Stomach smooth muscle (tissue), 2 donors: ENCODE results near the gene PSMB5.

Source experiments
- H3K27ac ChIP-seq: one replicate; pipeline ENCODE4 v1.7.0; 2013; ENCODE audit warnings: mild to moderate bottlenecking, low read length, inconsistent platforms
- H3K27me3 ChIP-seq, 2 donors: one replicate each; pipeline ENCODE4 v1.7.0; 2013; ENCODE audit warnings: low read length in 2 of 2; ENCODE audit not compliant: insufficient read depth in 2 of 2, control insufficient read depth in 1 of 2
- H3K36me3 ChIP-seq, 2 donors: one replicate each; pipeline ENCODE4 v1.7.0; 2013; ENCODE audit warnings: low read length in 2 of 2; ENCODE audit not compliant: control insufficient read depth in 2 of 2, insufficient read depth in 2 of 2
- H3K4me1 ChIP-seq: one replicate; pipeline ENCODE4 v1.7.0; 2013; ENCODE audit warnings: low read length; ENCODE audit not compliant: control insufficient read depth, insufficient read depth
- H3K4me3 ChIP-seq, 2 donors: one replicate each; pipeline ENCODE4 v1.7.0; 2013; ENCODE audit warnings: low read length in 2 of 2
- H3K9ac ChIP-seq, 2 donors: one replicate each; pipeline ENCODE4 v1.7.0; 2013; ENCODE audit warnings: low read length in 2 of 2, mild to moderate bottlenecking in 1 of 2
- H3K9me3 ChIP-seq, 2 donors: one replicate each; pipeline ENCODE4 v1.7.0; 2013; ENCODE audit warnings: low read length in 2 of 2; ENCODE audit not compliant: control insufficient read depth in 2 of 2
- donor health status: healthy.
- donor health status: Pancreatic carcinoma.

PSMB5 gene

DNA sequence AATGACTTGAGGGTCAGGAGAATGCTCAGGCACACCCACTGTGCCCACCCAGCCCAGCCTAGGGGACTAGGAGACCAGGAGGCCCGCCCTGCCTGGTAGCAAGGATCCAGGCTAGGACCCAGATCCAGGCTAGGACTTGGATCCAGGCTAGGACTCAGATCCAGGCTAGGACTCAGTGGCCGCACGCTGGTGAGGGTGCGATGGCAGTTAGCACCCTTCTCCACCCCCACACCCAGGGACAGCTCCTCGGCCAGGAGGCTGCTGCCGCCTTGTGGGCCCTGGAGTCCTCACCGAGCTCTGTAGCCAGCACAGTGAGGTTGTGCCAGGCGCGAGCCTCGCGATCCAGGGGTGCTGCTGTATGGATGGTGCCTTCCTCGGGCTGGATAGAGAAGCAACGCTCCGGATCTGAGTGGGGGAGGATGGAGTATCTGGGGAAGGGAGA lies 17.5 kb upstream of the PSMB5 start:
- Histone ChIP-seq H3K4me3 (no peak overlapping the region), H3K4me1 (peaks cover 18% of the 10 kb centered on the region), H3K36me3 (no peaks in the 10 kb centered on the region), H3K9me3 (no peaks in the 10 kb centered on the region), H3K27me3 (no peaks in the 10 kb centered on the region), H3K9ac (no peak overlapping the region), H3K27ac (no peak overlapping the region)

DNA sequence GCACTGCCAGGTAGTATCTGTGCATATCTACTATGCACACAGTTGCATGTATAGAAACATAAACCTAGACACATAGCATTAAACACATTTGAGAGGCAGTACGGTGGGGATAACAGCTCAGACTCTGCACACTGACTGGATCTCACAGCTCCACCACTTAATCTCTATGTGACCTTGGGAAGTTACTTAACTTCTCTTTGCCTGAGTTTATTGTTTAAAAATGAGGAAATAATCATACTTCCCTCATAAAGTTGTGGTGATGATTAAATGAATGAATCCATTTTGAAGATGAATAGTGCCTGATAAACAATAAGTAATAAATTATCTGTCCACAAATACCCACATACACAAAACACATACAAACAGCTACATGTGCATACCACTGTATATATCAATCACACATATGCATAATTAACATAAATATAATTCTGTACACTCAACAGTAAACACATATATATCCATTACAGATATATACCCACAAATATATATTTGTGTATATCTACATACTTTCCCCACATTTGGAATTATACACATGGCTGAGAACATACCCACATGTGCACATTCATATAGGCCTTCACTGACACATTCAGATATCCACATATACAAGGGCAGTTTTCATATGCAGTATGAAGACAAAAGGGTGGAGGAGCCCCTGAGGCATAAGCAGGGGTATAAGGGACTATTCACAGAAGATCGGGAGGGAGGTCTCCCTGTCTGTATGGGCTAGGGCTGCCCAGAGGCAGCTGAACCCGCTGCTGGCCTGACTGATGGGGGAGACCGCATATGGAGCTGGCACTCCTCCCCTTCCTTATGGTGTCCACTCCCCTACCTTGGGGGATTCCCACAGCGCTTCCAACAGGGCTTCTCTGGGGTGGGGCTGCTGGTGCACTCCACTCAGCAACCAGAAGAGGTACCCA lies 16.7 kb upstream of the PSMB5 start:
- Histone ChIP-seq H3K36me3 (no peaks in the 10 kb centered on the region), H3K27ac (no peak overlapping the region), H3K9ac (no peak overlapping the region), H3K9me3 (no peaks in the 10 kb centered on the region), H3K27me3 (no peaks in the 10 kb centered on the region), H3K4me1 (peaks cover 10% of the 10 kb centered on the region), H3K4me3 (no peak overlapping the region)

DNA sequence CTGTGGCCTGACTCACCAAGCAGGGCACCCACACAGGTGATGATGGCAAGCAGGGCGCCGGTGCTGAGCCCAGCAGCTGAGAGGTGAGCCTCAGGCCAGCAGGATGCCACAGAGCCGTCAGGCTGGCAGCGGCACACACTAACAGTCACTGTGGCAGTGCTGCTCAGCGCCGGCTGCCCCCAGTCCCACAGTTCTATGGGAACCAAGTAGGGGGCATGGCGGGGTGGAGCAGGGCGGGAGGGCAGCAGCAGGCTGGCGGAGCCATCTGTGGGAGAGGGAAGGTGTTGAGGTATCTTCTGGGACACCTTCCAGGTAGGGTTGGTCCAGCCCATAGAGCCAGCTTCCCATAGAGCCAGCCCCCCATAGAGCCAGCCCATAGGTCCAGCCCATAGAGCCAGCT lies 14.3 kb upstream of the PSMB5 start:
- H3K36me3 ChIP-seq = no peaks in the 10 kb centered on the region
- H3K9me3 ChIP-seq = no peaks in the 10 kb centered on the region
- no peak overlapping the region for H3K9ac ChIP-seq
- no peaks in the 10 kb centered on the region for H3K4me1 ChIP-seq
- no peak overlapping the region for H3K4me3 ChIP-seq
- no peak overlapping the region for H3K27ac ChIP-seq
- no peaks in the 10 kb centered on the region for H3K27me3 ChIP-seq

DNA sequence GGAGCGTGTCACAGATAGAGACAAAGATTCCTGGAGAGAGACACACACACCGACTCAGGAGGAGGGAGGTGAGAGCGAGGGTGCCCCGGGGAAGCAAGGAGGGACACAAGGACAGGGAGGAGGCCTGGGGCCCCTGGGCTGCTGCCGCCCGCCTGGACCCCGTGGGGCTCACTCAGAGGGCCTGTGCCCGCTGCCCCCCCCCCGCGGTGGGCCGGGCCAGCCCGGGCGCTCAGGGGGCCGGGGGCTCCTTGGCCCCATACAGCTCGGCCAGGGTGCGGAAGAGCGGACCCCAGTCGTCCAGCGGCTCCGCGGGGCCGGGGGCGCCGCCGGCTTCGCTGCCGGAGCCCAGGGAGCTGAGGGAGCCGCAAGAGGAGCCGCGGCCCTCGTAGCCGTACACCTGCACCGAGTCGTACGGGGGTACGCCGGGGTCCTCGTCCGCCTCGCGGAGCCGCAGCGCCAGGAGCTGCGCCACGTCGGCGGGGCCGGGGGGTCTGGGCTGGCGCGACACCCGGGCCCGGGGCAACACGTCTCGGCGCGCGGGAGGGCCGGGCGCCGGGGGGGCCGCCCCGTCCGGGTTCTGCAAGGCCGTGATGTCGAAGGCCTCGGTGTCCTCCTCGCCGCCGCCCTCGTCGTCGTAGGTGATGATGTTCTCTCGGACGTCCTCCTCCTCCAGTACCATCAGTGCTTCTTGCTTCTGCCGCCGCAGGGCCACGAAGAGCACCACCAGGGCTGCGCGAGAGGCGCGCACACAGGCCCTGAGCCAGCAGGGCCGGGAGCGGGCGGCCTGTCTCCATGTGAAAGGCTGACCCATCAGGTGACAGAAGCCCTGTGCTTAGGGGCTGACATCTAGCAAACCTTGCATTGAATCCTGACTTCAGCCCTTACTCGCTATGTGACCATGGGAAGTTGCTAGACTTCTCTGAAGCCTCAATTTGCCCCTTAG lies 13.3 kb upstream of the PSMB5 start:
- Histone ChIP-seq H3K4me3 (no peak overlapping the region), H3K27ac (no peak overlapping the region)

DNA sequence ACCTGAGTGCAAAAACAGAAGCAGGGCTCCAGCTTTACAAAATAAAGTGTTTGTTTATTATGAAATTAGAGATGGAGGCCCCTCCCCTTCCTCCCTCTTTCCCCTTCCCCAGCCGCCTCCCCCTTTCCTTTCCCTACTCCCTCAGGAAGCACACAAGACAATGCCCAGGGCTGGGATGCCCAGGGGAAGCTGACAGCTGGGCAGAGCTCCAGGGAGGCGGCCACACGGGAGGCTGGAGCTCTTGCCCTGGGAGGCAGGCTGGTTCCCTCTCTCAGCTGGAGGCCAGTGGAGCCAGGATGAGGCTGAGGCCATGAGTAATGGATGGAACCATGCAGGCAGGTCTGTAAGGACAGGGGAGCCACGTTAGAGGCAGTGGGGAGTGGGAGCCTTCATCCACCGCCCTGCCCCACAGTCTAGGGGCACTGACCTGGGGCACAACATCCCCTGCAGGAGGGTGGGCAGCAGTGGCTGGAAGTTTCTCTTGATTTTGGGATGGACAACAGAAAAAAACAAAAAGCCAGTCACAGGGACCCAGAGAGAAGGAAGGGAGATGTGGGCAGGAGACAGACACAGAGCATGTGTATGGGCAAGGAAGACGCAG lies 12.4 kb upstream of the PSMB5 start:
- no peak overlapping the region for H3K4me3 ChIP-seq
- no peaks in the 10 kb centered on the region for H3K9me3 ChIP-seq
- H3K4me1 ChIP-seq = no peaks in the 10 kb centered on the region
- H3K27ac ChIP-seq = no peak overlapping the region
- H3K36me3 ChIP-seq = no peaks in the 10 kb centered on the region
- no peak overlapping the region for H3K9ac ChIP-seq
- H3K27me3 ChIP-seq = no peaks in the 10 kb centered on the region

More for the DNA sequence above, 13.3 kb upstream of the PSMB5 start:
- no peaks in the 10 kb centered on the region for H3K9me3 ChIP-seq
- H3K36me3 ChIP-seq = no peaks in the 10 kb centered on the region
- no peaks in the 10 kb centered on the region for H3K4me1 ChIP-seq
- H3K9ac ChIP-seq = no peak overlapping the region
- H3K27me3 ChIP-seq = no peaks in the 10 kb centered on the region

DNA sequence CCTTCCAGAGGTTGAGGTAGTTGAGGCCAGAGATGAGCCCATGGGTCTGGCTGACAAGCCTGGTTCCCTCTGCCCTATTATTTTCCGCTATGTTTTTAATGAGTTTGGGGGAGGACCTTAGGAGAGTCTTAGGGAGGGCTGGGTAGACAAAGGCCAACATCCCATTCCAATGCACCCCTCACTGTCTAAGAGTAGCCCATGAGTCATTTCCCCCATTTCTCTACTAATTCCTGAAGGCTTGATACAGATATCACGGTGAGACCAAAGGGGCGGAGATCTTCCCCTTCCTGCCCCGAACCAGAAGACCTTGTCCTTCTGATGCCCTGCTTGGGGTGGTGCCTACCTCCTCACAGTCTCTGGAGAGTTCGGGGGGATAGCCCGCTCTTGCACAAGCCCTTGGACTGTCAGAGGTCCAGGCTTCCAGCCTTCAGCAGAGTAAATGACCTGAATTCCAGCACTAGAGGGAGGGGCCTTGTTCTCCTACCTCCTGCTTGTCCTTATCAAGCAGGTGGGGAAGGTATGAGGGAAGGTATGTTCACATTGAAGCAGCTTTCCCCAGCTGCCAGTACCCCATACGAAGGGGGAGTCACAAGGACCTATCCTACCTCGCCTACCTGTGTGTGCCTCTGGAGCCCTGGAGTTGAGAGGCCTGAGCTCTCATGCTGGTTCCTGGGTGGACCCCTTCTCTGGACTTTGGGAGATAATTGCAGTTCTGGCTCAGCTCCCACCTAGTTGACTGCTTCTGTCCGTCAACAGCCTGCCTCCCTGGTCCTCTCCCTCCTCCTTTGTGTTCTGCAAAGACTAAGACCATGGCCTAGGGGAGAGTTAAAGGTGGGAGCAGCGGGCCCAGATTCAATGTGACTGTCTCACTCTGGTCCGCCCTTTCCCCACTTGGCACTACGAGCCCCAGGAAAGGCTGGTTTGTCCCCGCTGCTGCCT lies 11.0 kb upstream of the PSMB5 start:
- Histone ChIP-seq H3K27ac (no peak overlapping the region), H3K4me3 (no peak overlapping the region), H3K4me1 (no peaks in the 10 kb centered on the region)

DNA sequence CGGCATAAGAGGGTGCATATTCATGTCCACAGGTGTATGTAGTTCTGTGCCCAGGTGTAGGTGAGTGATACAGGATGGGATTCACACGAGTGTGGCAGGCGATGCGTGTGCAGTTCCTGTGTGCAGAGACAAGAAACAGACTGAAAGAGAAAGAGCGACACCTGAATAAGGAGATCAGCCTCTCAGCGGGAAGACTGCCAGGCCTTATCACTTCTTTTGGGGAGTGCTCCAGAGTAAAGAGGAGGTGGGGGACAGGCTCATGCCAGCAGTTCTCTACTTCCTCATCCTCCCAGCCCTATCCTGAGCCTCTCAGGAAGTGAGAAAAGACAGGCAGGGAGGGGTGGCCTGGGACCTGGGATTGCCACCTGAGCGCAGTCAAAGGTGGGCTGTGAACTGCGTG lies 10.1 kb upstream of the PSMB5 start:
- Histone ChIP-seq H3K9me3 (no peaks in the 10 kb centered on the region), H3K27me3 (no peaks in the 10 kb centered on the region), H3K36me3 (no peaks in the 10 kb centered on the region), H3K4me3 (no peak overlapping the region), H3K9ac (no peak overlapping the region), H3K27ac (no peak overlapping the region), H3K4me1 (no peaks in the 10 kb centered on the region)

More for the DNA sequence above, 11.0 kb upstream of the PSMB5 start:
- Histone ChIP-seq H3K9me3 (no peaks in the 10 kb centered on the region), H3K9ac (no peak overlapping the region), H3K36me3 (no peaks in the 10 kb centered on the region), H3K27me3 (no peaks in the 10 kb centered on the region)

DNA sequence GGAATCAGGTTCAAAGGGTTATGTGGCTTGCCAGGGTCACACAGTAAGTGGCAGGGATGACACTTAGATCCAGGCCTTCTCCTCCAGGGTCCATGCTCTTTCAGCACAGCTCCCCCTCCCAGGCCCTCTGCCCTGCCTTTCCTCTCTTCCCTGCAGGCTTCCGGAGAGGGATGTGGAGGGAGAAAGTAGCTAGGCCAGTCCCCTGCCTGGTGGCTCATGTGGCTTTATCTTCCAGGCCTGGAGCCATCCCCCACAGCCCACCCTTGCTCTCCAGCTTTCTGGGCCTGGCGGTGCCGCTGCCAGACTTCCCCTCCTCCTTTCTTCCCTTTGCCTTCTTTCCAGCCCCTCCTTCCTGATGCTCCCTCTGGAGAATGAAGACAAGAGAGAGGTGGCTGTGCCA lies 9.1 kb upstream of the PSMB5 start:
- Histone ChIP-seq H3K4me1 (no peaks in the 10 kb centered on the region), H3K27ac (no peak overlapping the region), H3K9ac (no peak overlapping the region), H3K36me3 (no peaks in the 10 kb centered on the region), H3K9me3 (no peaks in the 10 kb centered on the region), H3K4me3 (no peak overlapping the region), H3K27me3 (no peaks in the 10 kb centered on the region)

DNA sequence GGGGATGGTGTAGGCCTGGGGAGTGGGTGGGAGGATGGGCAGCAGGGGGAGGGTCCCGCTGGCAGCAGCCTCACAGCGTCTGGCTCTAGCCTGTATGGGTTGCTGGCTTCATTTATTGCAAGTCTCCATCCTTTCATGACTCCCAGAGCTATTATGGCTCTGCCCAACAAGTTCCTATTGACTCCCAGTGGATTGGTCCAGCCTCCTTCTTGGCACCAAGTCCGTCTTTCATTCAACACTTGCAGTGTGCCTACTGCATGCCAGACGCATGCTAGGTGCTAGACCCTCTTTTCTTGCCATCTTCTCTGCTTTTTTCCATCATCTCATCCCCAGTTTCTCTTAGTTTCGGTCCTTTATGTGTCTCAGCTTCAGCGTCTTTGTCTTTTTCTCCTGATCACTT lies 8.4 kb upstream of the PSMB5 start:
- H3K4me3 ChIP-seq = no peak overlapping the region
- H3K36me3 ChIP-seq = no peaks in the 10 kb centered on the region
- no peak overlapping the region for H3K9ac ChIP-seq
- no peaks in the 10 kb centered on the region for H3K9me3 ChIP-seq
- no peak overlapping the region for H3K27ac ChIP-seq
- H3K27me3 ChIP-seq = no peaks in the 10 kb centered on the region
- no peaks in the 10 kb centered on the region for H3K4me1 ChIP-seq
